GM10266 (cell line): ENCODE measurements around the gene ONECUT3.

Experiments used
- DNase-seq: peaks from one replicate; pipeline ENCODE4 v3.0.0; 2012; ENCODE audit errors: extremely low spot score
- TF ChIP-seq, protein P1 (sequence below): IDR thresholded peaks from 2 replicates; pipeline ENCODE4 v1.5.1; 2012; ENCODE audit warnings: mild to moderate bottlenecking, low read depth; ENCODE audit not compliant: control insufficient read depth, insufficient read depth; ENCODE audit errors: missing control alignments

Gene ONECUT3

GRCh38 chr19:1828279-1829238 lies 75.3 kb downstream of the ONECUT3 start:
- TF ChIP-seq, protein P1, sequence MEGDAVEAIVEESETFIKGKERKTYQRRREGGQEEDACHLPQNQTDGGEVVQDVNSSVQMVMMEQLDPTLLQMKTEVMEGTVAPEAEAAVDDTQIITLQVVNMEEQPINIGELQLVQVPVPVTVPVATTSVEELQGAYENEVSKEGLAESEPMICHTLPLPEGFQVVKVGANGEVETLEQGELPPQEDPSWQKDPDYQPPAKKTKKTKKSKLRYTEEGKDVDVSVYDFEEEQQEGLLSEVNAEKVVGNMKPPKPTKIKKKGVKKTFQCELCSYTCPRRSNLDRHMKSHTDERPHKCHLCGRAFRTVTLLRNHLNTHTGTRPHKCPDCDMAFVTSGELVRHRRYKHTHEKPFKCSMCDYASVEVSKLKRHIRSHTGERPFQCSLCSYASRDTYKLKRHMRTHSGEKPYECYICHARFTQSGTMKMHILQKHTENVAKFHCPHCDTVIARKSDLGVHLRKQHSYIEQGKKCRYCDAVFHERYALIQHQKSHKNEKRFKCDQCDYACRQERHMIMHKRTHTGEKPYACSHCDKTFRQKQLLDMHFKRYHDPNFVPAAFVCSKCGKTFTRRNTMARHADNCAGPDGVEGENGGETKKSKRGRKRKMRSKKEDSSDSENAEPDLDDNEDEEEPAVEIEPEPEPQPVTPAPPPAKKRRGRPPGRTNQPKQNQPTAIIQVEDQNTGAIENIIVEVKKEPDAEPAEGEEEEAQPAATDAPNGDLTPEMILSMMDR, result no peak
- DNase-seq, result no peak

GRCh38 chr19:1829958-1830357 lies 76.7 kb downstream of the ONECUT3 start:
- no peak for DNase-seq
- TF ChIP-seq, protein P1, result no peak

- DNase-seq, result no peak
- TF ChIP-seq, protein P1, result no peak
Measured at GRCh38 chr19:1830568-1830967, 77.3 kb downstream of the ONECUT3 start.
